Tibial nerve (tissue), 4 donors: ENCODE data around the gene ASCL2. TPM values are rescaled to one million over a fixed set of nuclear protein-coding genes. Genes with fewer than 3 reads are reported as not detected.

Source experiments
- DNase-seq, 2 donors: peaks; one replicate each; pipeline ENCODE4 v3.0.0-alpha.2; 2019; ENCODE audit warnings: low spot score in 2 of 2
- H3K27ac ChIP-seq, 4 donors: fragments of 200-600 bp; sonication (generic) in 3 of 4; one replicate each; pipeline ENCODE4 v1.5.1; 2017 to 2019; ENCODE audit warnings: mild to moderate bottlenecking in 1 of 4
- H3K27me3 ChIP-seq, 2 donors: fragments of 200-600 bp; sonication (generic) in 1 of 2; one replicate each; pipeline versions ENCODE4 v1.5.1 to v1.6.0; 2017 to 2019
- H3K36me3 ChIP-seq, 3 donors: fragments of 200-600 bp; sonication (generic); one replicate each; pipeline ENCODE4 v1.5.1; 2018 to 2019
- H3K4me1 ChIP-seq, 4 donors: fragments of 200-600 bp; sonication (generic) in 3 of 4; one replicate each; pipeline ENCODE4 v1.5.1; 2017 to 2019
- H3K4me3 ChIP-seq, 4 donors: fragments of 200-600 bp; sonication (generic) in 3 of 4; one replicate each; pipeline ENCODE4 v1.5.1; 2017 to 2019; ENCODE audit warnings: mild to moderate bottlenecking in 1 of 4, moderate library complexity in 1 of 4
- H3K9me3 ChIP-seq, 4 donors: fragments of 200-600 bp; sonication (generic) in 3 of 4; one replicate each; pipeline ENCODE4 v1.5.1; 2017 to 2019
- EP300 ChIP-seq, 2 donors: sonication (generic); formaldehyde crosslinking; IDR thresholded peaks; one replicate each; pipeline ENCODE4 v1.6.1; 2017; ENCODE audit warnings: antibody characterized with exemption in 2 of 2, mild to moderate bottlenecking in 1 of 2
- POLR2A ChIP-seq, 2 donors: fragments of 450-650 bp; IDR thresholded peaks; one replicate each; pipeline ENCODE4 v1.6.1; 2017; ENCODE audit warnings: antibody characterized with exemption in 2 of 2, mild to moderate bottlenecking in 2 of 2, moderate library complexity in 2 of 2
- WGBS, 2 donors: methylation state at CpG; one replicate each; pipeline ENCODE4 v1.1.5; 2018; 5-methylcytosine and 5-hydroxymethylcytosine counted together
- total RNA-seq, 4 donors: library from RNA; depleted of rRNA; stranded (reverse); fragments of >200 nt; gene quantifications; one replicate each; pipeline ENCODE4 v1.1.0, GENCODE V29; 2016
- TF ChIP-seq, protein P1 (sequence below), 5 experiments: fragments of 200-600 bp in 3 of 5; fragments of 450-650 bp in 2 of 5; sonication (generic) in 3 of 5; IDR thresholded peaks; one replicate each; pipeline ENCODE4 v1.5.1; 2016 to 2019; ENCODE audit warnings: antibody characterized with exemption in 5 of 5, mild to moderate bottlenecking in 3 of 5, moderate library complexity in 2 of 5

ASCL2 gene
- total RNA-seq, 4 donors from 2014 or later, result 0.66 to 4.1 (median 3.0) TPM

GRCh38 chr11:2314525-2315394 lies 44.4 kb upstream of the ASCL2 start:
- H3K27me3 ChIP-seq, result no peaks in the 10 kb centered on the region
- peak overlapping the region in 1 of 4 donors; percentile 16 for H3K4me3 ChIP-seq
- WGBS, 2 donors, result 16 to 25% methylated on average over 12 to 14 of the region's 16 CpGs
- TF ChIP-seq POLR2A (IDR thresholded peaks at IDR 0.05) (peak in 1 of 2 donors; percentile 31), EP300 (IDR thresholded peaks at IDR 0.05) (peak; percentile 11 to 57)
- TF ChIP-seq, protein P1, sequence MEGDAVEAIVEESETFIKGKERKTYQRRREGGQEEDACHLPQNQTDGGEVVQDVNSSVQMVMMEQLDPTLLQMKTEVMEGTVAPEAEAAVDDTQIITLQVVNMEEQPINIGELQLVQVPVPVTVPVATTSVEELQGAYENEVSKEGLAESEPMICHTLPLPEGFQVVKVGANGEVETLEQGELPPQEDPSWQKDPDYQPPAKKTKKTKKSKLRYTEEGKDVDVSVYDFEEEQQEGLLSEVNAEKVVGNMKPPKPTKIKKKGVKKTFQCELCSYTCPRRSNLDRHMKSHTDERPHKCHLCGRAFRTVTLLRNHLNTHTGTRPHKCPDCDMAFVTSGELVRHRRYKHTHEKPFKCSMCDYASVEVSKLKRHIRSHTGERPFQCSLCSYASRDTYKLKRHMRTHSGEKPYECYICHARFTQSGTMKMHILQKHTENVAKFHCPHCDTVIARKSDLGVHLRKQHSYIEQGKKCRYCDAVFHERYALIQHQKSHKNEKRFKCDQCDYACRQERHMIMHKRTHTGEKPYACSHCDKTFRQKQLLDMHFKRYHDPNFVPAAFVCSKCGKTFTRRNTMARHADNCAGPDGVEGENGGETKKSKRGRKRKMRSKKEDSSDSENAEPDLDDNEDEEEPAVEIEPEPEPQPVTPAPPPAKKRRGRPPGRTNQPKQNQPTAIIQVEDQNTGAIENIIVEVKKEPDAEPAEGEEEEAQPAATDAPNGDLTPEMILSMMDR (IDR thresholded peaks at IDR 0.05), result no peak
- peak; percentile 83 to 86 for DNase-seq
- H3K36me3 ChIP-seq, result peaks cover 0 to 7% (median 0%) of the 10 kb centered on the region in 3 donors
- peaks cover 0 to 13% (median 0%) of the 10 kb centered on the region in 4 donors for H3K9me3 ChIP-seq
- peaks cover 0 to 54% (median 38%) of the 10 kb centered on the region in 4 donors for H3K4me1 ChIP-seq
- peak overlapping the region; percentile 80 to 96 (median 87) for H3K27ac ChIP-seq

DNA sequence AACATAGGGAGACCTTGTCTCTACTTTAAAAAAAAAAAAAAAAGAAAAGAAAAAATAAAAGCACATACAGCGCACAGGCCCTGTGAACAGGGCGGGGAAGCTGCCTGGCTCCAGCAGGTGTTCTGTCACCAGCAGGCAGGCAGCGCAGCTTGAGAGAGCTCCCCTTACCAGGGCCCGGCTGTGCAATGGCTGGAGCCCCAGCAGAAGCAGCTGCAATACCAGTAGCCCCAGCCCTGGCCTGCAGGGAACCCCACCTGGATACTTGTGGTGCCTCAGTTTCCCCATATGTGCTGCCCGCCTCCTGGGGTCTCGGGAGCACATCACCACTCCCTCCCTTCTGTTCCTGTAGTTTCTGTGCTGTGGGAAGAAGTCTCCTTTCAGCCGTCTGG lies 43.7 kb upstream of the ASCL2 start:
- TF ChIP-seq, protein P1 (IDR thresholded peaks at IDR 0.05), result no peak
- TF ChIP-seq POLR2A (IDR thresholded peaks at IDR 0.05), result no peak
- TF ChIP-seq EP300 (IDR thresholded peaks at IDR 0.05), result no peak
- Histone ChIP-seq H3K4me3 (no peak overlapping the region), H3K27ac (peak overlapping the region; percentile 80 to 96 (median 87)), H3K36me3 (peaks cover 0 to 7% (median 0%) of the 10 kb centered on the region in 3 donors), H3K4me1 (peaks cover 0 to 54% (median 38%) of the 10 kb centered on the region in 4 donors), H3K9me3 (peaks cover 0 to 13% (median 0%) of the 10 kb centered on the region in 4 donors), H3K27me3 (no peaks in the 10 kb centered on the region)
- no peak for DNase-seq
- WGBS, 2 donors, result 73 to 80% methylated on average over 7 of the region's 7 CpGs

GRCh38 chr11:2313051-2313951 lies 42.9 kb upstream of the ASCL2 start:
- DNase-seq, result no peak
- H3K4me1 ChIP-seq, result peaks cover 0 to 59% (median 38%) of the 10 kb centered on the region in 4 donors

DNA sequence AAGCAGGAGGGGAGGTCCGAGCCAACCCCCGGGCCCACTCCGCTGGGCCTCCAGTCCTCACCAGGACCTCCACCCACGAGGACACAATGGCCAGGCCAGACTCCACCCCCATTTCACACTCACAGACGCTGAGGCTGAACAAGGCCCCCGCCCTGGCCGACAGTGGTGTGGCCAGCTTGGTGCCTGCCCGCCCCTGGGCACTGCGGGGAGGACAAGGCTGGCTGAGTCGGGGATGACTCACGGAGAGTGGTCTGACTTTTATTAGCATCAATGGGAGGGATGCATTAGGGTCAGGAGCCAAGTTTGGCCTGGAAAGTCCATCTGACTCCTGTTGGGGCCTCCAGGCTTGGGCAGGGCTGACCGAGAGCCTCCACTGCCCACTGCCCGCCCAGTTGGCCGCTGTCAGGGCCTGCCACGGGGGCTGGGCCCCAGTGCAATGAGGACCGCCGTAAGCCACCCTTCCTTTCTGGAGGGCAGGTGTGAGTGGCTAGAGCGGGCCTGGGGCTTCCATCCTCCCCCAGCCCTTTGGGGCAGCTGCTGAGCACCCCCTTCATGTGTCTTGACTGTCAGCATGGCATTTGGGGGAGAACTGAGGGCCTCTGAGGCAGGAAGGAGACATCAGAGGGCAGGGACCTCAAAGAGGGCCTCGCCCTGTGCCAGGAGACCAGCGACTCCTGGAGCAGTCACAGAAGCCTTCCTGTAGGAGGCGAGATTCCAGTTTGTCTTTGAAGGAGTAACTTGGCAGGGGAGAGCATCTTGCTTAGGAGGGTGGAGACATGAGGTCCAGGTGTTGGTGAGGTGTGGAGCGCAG lies 42.0 kb upstream of the ASCL2 start:
- H3K4me3 ChIP-seq, result no peak overlapping the region
- peak overlapping the region; percentile 26 to 96 (median 87) for H3K27ac ChIP-seq
- H3K9me3 ChIP-seq, result peaks cover 0 to 4% (median 0%) of the 10 kb centered on the region in 4 donors
- TF ChIP-seq EP300 (IDR thresholded peaks at IDR 0.05) (peak in 1 of 2 donors; percentile 75), POLR2A (IDR thresholded peaks at IDR 0.05) (peak in 1 of 2 donors; percentile 26)
- TF ChIP-seq, protein P1 (IDR thresholded peaks at IDR 0.05), result no peak
- peaks cover 0 to 65% (median 43%) of the 10 kb centered on the region in 4 donors for H3K4me1 ChIP-seq
- 37 to 56% methylated on average over 18 to 21 of the region's 22 CpGs for WGBS, 2 donors
- no peak for DNase-seq
- H3K36me3 ChIP-seq, result peaks cover 0 to 3% (median 0%) of the 10 kb centered on the region in 3 donors
- H3K27me3 ChIP-seq, result no peaks in the 10 kb centered on the region

More at GRCh38 chr11:2313051-2313951, 42.9 kb upstream of the ASCL2 start:
- TF ChIP-seq, protein P1 (IDR thresholded peaks at IDR 0.05), result peak in 1 of 5 experiments; percentile 26
- TF ChIP-seq POLR2A (IDR thresholded peaks at IDR 0.05), result no peak
- TF ChIP-seq EP300 (IDR thresholded peaks at IDR 0.05), result no peak
- WGBS, 2 donors, result 75 to 77% methylated on average over 31 to 33 of the region's 34 CpGs
- no peak overlapping the region for H3K4me3 ChIP-seq
- H3K27ac ChIP-seq, result peak overlapping the region; percentile 26 to 96 (median 87)
- peaks cover 0 to 13% (median 0%) of the 10 kb centered on the region in 4 donors for H3K9me3 ChIP-seq
- peaks cover 0 to 7% (median 0%) of the 10 kb centered on the region in 3 donors for H3K36me3 ChIP-seq
- H3K27me3 ChIP-seq, result no peaks in the 10 kb centered on the region
